IPS-NIHi7 (cell line): Measurements from ENCODE around the gene PIK3C2G.

Experiments
- DNase-seq: peaks from one replicate; pipeline ENCODE4 v3.0.0; 2012; ENCODE audit warnings: mixed read lengths; ENCODE audit errors: extremely low spot score

PIK3C2G gene

DNA sequence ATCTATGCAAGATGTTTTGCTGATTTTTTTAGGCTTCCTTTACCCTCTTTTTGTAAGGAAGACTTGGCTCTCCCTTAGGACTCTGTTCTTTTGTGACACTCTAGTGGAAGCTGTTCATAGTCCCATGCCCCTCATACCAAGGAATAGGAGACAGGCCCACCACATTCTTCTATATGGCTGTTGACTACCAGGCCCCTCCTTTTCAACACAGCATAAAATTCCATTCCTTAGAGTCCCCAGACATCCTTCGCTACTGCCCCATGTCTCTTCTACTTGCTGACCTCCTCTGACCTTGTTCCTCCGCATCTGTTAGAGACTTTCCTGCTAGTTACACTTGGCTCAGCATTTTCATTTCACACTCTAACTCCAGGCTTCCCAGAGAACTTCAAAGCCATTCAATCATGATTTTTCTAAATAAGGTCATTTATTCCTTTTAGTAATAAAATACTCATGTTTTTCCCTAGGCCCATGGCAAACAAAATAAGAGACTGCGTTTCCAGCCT lies 9.7 kb downstream of the PIK3C2G start:
- DNase-seq = no peak

GRCh38 chr12:18275981-18276380 lies 14.7 kb downstream of the PIK3C2G start:
- DNase-seq = peak; percentile 9

GRCh38 chr12:18277196-18277595 lies 15.9 kb downstream of the PIK3C2G start:
- DNase-seq = no peak

- DNase-seq = no peak
Measured at GRCh38 chr12:18280728-18281127, 19.4 kb downstream of the PIK3C2G start.

DNA sequence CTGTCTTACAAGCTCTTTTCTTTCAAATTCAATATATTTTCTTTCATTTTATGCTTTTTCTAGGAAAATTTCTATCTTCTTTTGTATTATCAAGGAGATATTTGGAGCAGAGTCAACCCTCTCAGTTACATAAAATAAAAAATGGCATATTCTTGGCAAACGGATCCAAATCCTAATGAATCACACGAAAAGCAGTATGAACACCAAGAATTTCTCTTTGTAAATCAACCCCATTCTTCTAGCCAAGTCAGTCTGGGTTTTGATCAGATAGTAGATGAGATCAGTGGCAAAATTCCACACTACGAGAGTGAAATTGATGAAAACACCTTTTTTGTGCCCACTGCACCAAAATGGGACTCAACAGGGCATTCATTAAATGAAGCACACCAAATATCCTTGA lies 20.6 kb downstream of the PIK3C2G start:
- no peak for DNase-seq

- peak; percentile 18 for DNase-seq
Measured at GRCh38 chr12:18283831-18284230, 22.5 kb downstream of the PIK3C2G start.

GRCh38 chr12:18284386-18284785 lies 23.1 kb downstream of the PIK3C2G start:
- DNase-seq = no peak

DNA sequence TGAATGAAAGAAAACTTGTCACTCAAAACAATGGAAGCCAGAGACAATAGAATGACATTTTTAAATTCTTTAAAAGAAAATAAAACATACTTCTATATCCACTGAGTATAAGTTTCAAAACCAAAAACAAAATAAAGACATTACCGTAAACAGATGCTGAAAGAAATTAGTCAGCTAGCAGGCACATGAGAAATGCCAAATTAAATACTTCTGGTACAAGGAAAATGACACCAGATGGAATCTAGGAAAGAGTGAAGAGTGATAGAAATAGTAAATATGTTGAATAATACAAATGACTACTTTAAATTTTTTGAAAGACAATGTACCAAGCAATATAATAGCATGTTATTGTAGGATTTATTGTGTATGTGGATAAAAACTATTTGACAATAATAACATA lies 23.8 kb downstream of the PIK3C2G start:
- no peak for DNase-seq

- DNase-seq = no peak
Measured at GRCh38 chr12:18290386-18290785, 29.1 kb downstream of the PIK3C2G start.

DNA sequence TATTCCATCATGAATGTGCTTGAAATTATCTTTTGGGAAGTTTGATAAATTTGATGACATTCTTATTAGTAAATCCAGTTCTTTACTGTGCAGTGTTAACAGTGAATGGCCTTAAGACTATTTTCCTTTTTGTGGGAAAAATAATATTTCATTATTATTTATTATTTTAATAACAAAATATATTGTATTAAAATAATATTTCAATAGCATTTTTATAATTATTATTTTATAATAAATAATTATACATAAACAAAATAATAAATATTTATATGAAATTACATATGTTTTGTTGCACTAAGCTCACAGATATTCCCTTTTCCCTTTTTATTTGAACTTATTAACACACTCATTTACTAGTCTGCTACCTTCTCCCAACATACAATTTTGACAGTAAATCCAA lies 33.6 kb downstream of the PIK3C2G start:
- no peak for DNase-seq

- DNase-seq = no peak
Measured at GRCh38 chr12:18296201-18296908, 35.0 kb downstream of the PIK3C2G start.

DNA sequence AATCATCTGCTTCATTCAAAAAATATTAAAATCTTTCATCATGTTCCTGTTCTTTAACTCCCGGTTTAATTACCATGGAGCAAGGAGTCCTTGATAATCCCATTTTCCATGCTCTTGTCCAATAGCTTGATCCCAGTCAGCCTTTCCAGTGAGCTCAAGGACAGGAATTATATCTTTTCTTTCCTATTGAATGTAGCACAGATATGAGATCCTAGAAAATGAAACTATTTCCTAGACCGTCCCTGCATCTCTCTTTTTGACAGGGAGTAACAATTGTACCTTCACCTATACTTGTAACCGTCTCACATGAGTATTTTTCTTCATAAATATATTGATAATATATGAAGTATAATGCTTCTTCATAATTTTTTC lies 35.6 kb downstream of the PIK3C2G start:
- no peak for DNase-seq

- no peak for DNase-seq
Measured at GRCh38 chr12:18297902-18298301, 36.6 kb downstream of the PIK3C2G start.

- DNase-seq = no peak
Measured at GRCh38 chr12:18302809-18303430, 41.6 kb downstream of the PIK3C2G start.

- DNase-seq = no peak
Measured at GRCh38 chr12:18304609-18305008, 43.3 kb downstream of the PIK3C2G start.

- DNase-seq = no peak
Measured at GRCh38 chr12:18306311-18306710, 45.0 kb downstream of the PIK3C2G start.

DNA sequence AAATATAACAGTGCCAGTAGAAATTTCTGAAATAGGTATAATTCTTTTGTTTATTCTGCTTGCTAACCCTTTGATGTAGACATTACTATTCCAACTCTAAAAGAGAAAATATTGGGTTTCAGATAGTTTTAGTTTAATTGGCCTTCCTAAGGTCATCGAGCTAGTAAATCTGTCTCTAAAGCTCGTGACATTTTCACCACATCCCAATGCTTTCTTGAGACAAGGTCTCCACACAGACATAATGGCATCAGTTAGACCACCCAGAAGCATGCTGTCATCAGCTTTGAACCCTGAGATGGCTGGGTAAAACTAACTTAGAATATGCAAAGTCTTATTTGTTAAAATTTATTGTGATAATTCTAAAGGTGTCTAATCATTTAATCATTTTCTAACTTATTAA lies 52.0 kb downstream of the PIK3C2G start:
- no peak for DNase-seq

DNA sequence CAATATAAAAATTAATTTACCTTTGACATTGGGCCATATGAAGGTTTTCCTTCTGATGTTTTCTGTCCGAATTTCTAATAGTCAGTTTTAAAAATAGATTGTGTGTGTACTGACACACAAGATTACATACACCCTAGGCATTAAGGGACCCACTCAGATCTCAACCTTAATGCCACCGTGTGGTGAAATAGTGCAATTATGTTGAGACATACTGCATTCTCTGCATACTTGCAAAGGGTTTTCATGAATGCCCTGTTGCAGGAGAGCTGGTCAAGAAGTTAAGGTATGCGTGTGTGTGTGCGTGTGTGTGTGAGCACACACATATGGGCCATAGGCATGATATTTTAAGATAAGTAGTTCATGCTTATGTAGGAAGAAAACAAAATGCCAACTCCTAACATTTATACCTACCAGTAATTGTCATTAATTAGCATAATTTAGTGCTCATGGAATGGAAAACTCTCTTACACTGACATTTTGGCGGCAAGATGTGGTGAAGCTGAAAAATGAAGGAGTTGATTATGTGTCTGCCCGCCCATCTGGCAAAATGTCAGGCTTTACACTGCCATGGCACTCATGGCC lies 58.8 kb downstream of the PIK3C2G start:
- peak; percentile 55 for DNase-seq

DNA sequence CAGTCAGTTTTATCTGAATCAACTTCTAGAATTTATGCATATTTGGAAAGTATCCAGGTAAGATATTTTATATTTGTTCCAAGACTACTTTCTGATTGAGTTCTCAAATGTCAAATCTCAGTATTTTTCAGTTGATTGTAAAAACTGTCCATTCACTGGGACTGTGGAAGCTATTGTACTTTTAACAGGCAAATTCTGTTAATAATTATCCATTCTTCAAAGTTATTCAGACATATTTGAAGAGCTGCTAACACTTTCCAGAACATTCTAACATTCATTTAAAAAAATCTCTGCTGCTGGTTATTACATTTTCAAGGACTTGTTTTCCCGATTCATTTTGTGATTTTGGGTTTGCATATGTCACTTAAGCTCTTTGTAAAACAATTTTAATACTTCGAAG lies 59.7 kb downstream of the PIK3C2G start:
- no peak for DNase-seq

- no peak for DNase-seq
Measured at GRCh38 chr12:18323159-18323558, 61.8 kb downstream of the PIK3C2G start.

GRCh38 chr12:18327036-18327435 lies 65.7 kb downstream of the PIK3C2G start:
- no peak for DNase-seq

DNA sequence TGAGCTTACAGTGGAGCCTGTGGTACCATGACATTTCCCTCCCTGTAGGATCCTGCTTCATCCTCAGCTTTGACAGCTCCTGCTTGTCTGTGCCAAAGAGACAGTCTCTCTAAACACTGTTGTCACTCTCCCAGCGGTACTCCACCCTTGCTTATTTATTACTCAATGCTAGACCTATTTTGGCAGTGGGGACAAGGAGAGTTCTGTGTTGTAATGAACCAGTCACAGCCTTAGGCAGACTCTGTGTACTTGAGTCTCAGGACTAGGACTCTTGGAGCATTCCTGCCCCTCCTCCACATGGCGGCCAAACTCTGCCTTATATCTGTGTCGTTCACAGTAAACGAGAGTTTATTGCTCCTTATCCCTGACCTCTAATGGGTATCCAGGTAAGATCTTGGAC lies 70.9 kb downstream of the PIK3C2G start:
- DNase-seq = no peak

- no peak for DNase-seq
Measured at GRCh38 chr12:18339633-18340032, 78.3 kb downstream of the PIK3C2G start.
